ENCODE results near the gene CXADR.

The CXADR gene

DNA sequence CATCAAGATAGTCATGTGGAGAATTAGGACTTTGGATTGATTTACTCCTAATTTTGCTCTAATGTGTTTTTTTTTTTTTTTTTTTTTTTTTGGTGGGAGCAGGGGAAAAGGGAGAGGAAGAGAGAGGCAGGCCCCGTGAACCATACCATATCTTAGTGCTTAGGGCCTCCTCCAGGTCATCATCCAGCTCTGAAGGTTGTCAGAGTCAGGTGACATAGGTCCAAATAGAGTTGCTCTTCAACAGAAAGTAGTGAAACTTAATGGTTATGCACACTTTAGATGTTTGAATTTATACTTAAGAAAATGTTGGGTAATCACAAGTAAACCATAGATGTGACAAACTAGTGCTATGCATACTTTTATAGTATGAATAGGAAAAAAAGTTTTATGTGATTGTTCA lies 32.2 kb downstream of the CXADR start:
- no peak for DNase-seq

DNA sequence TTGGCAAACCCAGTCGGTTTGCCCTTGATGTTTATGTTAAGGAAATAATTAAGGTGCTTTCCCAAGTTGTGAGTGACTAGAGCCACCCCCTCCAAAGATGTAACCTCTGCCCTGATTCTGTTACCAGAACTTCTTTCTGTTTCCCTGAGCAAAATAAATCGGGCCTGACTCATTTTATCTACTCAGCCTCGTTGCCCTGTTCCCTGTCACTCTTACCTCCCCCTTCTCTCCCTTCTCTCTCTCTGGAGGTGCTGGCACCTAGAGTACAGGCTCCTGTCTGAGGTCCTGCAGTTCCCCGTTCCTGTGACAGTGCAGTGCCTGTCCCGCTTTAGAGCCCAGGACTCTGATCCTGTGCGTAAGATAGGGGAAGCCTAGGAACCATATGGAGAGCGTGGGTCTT lies 35.4 kb downstream of the CXADR start:
- no peak for DNase-seq

DNA sequence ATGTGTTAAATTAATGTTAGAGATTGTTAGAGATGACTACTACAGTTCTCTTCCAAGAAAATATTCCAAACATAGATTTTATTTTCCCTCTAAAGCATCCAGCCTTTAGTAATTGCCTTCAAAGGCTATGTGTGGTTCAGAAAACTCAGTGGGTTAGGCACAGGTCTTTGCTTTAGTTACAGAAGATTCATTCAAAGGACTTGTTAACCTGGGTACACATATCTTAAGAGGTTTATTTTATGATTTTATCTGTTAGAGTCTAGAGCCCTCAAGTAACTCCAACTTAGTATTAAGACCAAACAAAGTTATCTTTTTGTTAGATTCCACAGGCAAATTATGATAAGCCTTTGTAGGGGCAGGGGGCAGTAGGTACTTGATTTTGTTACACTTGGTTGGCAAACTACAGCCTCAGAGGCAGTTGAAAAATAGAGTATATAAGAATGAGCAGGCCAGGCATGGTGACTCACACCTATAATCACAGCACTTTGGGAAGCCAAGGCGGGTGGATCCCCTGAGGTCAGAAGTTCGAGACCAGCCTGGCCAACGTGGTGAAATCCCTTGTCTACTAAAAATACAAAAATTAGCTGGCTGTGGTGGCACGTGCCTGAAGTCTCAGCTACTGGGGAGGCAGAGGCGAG lies 37.9 kb downstream of the CXADR start:
- no peak for DNase-seq

DNA sequence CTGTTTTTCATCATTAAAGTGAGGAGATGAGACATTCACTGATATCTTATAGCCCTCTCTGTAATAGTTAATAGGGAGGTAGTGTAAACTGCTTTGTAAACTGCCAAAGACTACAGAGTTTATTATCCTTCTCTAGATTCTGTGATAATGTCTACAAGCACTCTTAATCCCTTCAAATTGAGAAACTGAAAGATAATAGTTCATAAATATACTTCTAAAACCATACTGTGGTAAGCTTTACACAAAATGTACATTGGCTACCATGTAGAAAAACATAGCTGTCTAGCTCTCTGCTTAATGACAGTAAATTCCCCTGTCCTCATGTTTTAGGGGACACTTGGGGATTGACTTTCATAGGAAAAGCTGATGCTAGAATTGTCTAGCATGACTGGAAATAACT lies 39.6 kb downstream of the CXADR start:
- no peak for DNase-seq

DNA sequence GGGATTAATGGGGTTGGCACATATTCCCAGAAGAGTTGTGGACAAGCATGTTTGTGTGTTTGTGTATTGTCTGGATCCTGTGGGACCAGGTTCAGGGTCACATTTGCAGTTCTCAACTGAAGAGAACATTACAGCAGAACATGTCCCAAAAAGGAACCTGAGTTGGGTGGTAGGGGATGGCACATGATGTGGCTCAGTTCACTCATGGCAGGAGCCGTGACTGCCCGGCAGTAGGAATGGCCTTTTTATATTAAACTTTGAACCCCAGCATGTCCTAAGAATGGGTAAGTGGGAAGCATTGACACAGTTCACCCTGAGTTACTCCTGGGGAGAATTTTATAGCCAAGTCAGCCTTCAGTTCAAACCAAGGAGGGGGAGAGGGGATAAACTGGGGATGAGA lies 41.3 kb downstream of the CXADR start:
- no peak for DNase-seq

DNA sequence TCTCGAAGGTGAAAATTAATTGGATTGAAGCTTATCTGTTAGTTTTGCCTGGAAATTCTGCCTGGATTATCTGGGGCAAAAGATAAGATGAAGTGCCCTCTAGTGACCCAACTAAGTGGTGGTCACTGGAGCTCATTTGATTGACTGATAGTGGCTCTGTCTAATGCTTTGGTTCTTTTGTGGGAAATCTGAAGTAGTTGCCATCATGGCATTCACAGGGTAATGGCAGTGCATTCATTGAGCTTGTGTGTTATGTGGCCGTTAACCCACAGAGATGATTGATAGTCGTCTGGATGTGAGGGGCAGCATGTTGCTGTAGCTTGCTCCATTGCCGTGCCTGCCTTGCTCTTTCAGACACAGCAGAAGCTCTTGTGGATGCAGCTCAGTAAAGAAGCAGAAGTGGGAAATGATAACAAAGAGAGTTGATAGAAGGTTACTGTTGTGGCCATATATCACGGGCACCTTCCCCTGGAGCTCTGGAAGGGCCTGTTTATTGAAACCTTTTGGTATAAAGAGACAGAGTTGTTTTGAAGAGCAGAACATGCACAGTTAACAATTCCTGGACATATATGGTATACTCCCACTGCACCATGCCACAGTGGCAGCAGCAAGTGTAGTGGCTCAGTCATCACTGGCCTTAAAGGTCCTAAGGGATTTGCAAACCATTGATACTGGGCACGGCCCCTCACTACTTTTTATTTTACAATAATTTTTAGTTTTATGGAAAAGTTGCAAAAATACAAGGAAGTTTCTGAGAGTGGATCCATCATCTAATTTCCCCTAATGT lies 42.0 kb downstream of the CXADR start:
- DNase-seq = no peak

DNA sequence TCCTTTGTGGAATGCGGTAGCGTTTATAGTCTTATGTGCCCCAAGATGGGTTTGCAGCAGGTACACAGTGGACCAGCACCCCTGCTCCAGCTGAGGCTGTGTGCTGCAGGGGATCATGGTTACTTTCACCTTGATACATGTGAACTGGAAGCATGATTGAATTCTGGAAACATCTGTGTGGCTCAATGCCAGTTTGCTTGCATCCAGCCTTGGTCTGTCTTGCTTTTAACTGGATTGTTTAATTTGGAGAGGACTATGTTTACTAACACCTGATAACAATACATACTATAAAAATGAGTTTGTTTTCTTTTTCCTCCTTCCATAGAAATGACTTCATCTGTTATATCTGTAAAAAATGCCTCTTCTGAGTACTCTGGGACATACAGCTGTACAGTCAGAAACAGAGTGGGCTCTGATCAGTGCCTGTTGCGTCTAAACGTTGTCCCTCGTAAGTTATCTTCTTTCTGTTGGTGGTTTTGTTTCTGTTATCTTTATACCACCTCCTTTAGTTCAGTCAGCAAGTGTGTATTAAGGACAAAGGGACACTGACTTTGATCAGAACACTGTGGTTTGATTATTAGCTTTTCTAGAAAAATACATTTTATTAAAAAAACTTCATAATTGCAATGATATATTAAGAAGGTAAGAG lies 47.7 kb downstream of the CXADR start:
- DNase-seq = no peak

DNA sequence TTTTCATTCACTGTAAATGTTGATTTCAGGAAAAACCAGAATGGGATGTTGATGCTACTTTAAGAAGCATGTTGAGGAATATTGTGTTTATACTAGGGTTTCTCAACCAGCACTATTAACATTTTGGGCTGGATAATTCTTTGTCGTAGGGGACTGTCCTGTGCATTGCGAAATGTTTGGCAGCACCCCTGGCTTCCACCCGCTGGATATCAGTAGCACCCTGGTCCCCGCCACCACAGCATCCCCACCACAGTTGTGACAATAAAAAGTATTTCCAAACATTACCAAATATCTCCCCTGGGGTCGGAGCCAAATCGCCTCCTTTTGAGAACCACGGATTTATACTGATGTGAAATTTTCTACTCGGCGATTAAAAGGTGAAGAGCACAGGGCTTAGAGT lies 57.9 kb downstream of the CXADR start:
- no peak for DNase-seq

DNA sequence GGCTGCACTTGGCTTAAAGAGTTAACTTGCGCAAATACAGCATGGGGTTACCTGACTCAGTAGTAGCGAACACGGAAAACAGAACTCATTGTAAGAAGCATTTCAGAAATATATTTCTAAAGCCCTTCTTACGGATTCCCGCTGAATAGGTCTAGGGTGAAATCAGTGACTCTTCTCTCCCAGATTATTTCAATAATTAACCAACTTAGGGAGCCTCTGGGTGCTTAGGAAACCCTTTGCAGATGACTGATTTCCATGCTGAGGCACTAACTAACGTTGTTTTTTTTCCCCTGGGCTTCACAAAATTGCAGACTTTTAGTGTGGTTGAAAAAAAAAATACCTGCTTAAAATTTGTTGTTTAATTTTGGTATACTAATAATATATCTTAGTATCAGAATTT lies 59.6 kb downstream of the CXADR start:
- no peak for DNase-seq

DNA sequence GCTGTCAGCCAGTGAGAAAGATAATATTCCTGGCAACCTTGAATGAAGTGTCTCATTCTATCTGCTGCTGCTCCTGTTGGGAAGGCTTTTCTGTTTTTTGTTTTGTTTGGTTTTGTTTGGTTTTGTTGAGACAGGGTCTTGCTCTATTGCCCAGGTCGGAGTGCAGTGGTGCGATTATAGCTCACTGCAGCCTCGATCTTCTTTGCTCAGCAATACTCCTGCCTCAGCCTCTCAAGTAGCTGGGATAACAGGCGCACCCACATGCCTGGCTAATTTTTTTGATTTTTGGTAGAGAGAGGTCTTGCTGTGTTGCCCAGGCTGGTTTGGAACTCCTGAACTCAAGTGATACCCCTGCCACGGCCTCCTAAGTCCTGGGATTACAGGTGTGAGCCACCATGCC lies 62.2 kb downstream of the CXADR start:
- no peak for DNase-seq

DNA sequence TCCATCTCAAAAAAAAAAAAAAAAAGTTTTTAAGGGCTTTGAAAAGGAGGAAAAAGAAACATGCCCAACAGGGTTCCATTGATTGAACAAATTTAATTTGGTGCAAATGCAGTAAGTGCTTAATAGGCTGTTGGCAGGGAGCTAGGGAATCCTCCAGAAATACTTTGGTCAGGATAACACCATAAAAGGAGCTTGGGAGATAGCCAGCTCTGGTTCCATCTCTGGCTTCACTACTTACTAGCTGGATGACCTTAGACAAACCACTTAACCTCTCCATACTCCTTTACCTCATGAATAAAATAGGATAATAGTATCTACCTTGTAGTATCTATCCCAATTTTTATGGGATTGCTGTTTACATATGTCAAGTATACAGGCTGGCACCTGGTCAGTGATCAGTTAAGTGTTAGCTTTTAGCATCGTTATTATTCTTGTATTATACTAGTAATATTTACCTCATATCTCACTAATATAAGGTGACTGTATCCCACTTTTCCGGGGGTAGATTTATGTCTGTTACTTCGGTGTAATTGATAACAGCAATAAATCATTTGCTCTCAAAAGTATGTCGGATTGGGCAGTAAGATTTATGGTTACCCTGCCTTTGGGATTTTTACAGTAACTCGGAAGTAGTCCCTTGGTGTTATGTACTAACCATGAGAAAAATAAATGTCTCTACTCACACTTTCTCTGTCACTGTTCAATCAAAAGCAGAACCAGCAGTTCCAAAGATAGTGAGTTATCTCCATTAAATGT lies 63.4 kb downstream of the CXADR start:
- DNase-seq = peak; percentile 74

DNA sequence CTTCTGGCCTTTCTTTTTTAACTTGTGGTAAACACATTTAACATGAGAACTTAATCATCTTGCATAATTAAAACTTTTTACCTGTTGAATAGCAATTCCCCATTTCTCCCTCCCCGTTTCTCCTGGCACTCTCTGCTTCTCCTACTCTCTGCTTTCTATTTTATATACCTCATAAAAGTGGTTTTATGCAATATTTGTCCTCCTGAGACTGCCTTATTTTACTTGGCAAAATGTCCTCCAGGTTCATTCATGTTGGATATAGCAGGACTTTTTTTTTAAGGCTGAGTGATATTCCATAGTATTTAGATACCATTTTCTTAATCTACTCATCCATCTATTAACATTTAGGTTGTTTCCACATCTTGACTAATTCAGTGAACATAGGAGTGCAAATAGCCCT lies 64.9 kb downstream of the CXADR start:
- DNase-seq = no peak

DNA sequence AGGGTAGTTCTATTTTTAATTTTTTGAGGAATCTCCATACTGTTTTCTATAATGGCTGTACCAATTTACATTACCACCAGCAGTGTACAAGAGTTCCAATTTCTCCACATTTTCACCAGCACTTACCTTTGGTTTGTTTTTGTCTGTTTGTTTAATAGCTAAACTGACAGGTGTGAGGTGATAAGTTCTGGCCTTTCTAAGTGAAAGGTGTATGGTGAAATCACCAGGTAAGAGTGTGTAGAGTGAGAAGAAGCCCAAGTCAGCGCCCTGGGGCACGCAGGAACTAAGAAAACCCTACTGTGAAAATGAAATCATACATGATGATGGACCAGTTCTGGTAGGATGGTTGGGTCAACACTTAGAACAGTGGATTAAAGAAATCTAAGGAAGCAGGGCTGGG lies 65.3 kb downstream of the CXADR start:
- DNase-seq = no peak

DNA sequence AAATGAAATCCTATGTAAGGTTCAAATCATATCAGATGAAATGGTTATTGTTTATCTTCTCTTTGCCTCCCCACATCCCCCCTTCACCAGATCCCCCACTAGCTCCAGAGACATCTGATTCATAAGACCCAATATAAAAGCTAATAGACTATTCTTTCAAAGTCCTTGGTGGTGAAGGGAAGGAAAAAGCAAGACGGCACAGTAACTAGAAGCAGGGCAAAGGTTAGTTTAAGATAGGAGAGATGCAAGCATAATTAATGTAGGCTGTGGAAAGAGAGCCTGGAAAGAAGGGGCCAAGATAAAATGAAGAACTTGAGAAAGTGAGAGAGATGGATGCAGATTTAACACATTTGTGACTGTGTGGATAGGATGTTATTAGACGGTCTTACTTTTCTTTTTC lies 66.0 kb downstream of the CXADR start:
- no peak for DNase-seq

DNA sequence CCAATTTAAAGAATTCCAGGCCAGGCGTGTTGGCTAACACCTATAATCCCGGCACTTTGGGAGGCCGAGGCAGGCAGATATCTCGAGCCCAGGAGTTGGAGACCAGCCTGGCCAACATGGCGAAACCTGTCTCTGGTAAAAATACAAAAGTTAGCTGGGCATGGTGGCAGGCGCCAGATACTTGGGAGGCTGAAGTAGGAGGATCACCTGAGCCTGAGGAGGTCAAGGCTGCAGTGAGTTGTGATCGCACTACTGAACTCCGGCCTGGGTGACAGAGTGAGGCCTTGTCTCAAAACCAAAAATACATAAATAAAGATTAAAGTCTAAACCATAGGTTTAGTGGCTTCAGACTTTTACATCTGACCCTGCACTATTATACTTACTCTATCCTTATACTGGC lies 67.5 kb downstream of the CXADR start:
- no peak for DNase-seq

DNA sequence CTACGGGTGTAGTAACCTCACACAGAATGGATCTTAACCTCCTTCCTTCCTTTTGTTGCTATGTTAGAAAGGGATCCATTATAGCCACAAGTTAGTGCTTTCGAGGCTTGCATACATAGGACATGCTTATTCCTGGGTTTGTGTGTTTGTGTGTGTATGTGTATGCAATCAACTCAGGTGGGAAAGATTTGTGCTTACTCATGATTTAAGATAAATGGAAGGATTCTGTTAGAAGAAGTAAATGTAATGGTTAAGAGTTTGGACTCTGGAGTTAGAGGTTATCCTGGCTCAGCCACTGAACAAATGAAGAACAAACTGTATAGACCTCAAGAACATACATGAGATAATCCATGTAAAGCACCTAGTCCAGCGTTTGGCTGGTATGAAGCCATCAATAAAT lies 71.1 kb downstream of the CXADR start:
- no peak for DNase-seq

DNA sequence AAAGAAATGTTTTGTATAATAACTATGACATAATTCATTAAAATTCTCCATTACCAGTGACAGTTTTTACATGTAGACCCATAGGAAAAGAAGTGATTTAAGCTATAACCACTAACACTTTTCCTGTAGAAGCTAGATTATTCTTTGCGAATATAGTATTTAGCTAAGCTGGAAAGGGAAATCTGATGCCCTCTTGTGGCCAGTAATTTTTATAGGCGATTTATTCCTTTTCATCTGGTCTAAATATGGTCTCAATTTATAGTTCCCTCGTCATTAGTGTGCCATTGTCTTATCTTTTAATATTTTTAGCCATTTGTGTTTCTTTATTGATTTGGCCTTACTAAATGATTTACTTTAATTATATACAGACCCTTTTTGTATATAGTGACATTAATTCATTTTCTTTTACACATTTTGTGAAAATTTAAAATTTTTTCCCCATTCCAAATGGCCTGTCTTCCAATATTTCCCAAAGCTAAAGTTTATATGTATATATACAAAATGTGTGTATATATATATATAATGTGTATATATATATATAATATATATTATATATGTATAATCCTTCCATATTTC lies 73.1 kb downstream of the CXADR start:
- peak; percentile 33 for DNase-seq

DNA sequence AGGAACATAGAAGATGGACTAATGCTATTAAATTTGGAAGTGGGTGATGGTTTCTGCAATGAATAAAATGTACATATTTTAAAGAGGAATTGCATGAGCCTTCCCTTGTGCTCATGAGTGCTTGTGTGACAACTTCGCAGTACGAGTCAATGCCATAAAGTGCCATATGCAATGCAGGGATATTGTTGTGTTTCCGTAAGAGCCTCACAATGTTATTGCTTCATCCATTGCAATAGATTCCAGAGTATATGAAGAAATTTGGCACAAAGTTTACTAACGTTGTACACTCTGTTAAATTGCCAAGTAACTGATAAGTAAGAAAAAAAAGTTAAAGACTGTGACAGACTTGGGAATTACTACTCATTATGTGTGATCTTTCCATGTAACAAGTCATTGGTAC lies 77.6 kb downstream of the CXADR start:
- no peak for DNase-seq

DNA sequence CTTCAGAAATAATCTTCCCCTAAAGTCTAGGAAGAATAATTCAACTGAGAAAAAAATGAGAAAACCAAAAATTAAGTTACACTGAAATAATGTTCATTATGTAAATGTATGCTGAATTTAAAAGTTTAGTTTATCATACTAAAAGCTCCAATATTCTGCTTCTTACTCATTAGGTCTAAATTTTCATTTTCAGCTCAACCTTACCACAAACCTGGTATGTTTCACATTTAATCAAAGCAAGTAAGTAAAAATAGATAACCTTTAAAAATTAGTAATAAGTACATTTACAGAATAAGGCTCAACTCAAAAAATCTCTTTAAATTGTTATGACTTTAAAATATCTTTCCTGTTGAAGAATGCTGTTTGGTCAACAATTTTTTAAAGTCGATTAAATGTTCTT lies 84.8 kb downstream of the CXADR start:
- DNase-seq = no peak

DNA sequence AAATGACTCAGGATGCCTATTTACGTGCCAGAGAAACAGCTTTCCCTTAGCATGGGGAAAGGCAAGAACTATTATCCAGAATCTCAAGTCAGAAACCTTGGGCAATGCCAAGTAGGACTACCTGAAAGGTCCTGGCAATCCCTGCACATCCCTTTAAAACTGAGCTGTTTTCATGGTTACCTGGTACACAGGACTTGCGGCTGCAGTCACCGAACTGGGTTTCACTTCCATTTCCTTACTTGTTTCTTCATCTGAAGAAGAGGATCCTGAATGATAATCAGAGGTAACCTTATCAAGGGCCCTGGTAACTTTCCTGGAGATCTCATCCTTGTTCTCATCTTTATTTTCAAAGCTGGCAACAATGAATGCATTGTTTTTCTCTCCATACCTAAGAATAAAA lies 85.6 kb downstream of the CXADR start:
- DNase-seq = no peak

DNA sequence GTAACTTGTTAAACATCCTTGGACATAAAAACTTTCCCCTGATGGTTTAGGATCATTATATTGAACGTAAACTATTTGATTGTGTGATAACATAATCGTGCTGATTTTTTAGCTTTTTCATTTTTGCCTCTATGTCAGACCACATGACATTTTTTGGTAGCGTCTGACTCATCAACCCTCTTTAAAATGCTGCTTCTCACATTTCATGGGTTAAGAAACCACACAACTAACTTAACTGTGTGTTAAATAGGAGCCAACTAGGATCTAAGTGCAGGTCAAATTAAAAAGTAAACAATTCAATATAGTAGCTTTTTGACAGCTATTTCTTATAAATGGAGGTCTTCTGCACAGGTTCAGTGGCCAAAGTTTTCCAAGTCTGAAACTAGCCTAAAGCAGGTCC lies 90.0 kb downstream of the CXADR start:
- DNase-seq = no peak

DNA sequence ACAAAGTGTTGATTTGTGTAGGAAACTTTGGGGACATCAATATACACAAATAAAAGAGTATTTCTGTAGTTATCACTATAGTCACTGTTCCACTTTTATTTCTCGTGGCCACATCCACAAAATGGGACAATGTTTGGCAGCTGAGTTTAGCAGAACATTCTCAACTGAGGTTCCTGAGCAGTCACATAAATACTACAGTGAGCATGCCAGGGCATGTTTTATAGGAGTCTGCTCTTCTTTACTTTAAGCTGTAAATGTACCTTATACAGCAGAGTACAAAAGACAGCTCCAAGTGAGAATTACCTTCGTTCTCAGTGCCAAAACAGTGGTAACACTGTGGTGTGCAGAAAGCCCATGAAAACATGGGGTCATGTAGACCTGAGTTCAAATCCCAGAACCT lies 94.8 kb downstream of the CXADR start:
- no peak for DNase-seq

DNA sequence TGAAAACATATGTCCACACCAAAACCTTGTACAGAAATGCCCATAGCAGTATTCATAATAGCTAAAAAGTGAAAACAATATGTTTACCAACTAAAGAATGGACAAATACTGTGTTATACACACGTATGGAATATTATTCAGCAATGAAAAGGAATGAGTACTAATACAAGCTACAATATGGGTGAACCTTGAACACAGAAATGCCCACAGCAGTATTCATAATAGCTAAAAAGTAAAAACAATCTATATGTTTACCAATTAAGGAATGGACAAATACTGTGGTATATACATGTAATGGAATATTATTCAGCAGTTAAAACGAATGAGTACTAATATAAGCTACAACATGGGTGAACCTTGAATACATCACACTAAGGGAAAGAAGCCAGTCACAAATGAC lies 96.8 kb downstream of the CXADR start:
- DNase-seq = no peak

Measured in NCI-H1105 (cell line).